Measurements from ENCODE around the gene GPA33.

GPA33 gene

GRCh38 chr1:167090314-167090942 is at the start of gene GPA33:
Gene GPA33, minus strand, starts transcription at chr1:167090377. Its CDS starts 90 bp downstream, at chr1:167090287.
- TF ChIP-seq TCF4 (CRISPR knock-in tag; IDR thresholded peaks at IDR 0.05; ENCODE audit: borderline replicate concordance) (no peak), CREB5 (CRISPR knock-in tag; IDR thresholded peaks at IDR 0.05; ENCODE audit: low read depth) (no peak), ZFP3 (CRISPR knock-in tag; IDR thresholded peaks at IDR 0.05) (no peak), ARNTL (CRISPR knock-in tag; IDR thresholded peaks at IDR 0.05; ENCODE audit: borderline replicate concordance, low read depth) (no peak), ZFP30 (CRISPR knock-in tag; IDR thresholded peaks at IDR 0.05) (no peak), ZC3H10 (CRISPR knock-in tag; IDR thresholded peaks at IDR 0.05) (no peak), GLIS3 (CRISPR knock-in tag; IDR thresholded peaks at IDR 0.05) (no peak), CSRNP3 (CRISPR knock-in tag; IDR thresholded peaks at IDR 0.05) (no peak), ESRRG (CRISPR knock-in tag; IDR thresholded peaks at IDR 0.05) (no peak), RARB (CRISPR knock-in tag; IDR thresholded peaks at IDR 0.05) (no peak), TSHZ2 (CRISPR knock-in tag; IDR thresholded peaks at IDR 0.05) (no peak), POU6F1 (CRISPR knock-in tag; IDR thresholded peaks at IDR 0.05; ENCODE audit: borderline replicate concordance, low read depth) (no peak), ZNF8 (CRISPR knock-in tag; IDR thresholded peaks at IDR 0.05) (no peak), PPARA (CRISPR knock-in tag; IDR thresholded peaks at IDR 0.05; ENCODE audit: borderline replicate concordance) (no peak), BACH2 (CRISPR knock-in tag; IDR thresholded peaks at IDR 0.05; ENCODE audit: borderline replicate concordance) (no peak), ISL1 (CRISPR knock-in tag; IDR thresholded peaks at IDR 0.05) (no peak), TOX (CRISPR knock-in tag; IDR thresholded peaks at IDR 0.05; ENCODE audit: borderline replicate concordance) (no peak)
- no peak for ATAC-seq

- ATAC-seq = no peak
- TF ChIP-seq CSRNP3 (CRISPR knock-in tag; IDR thresholded peaks at IDR 0.05) = no peak
- no peak for TF ChIP-seq ZNF565 (CRISPR knock-in tag; conservative IDR thresholded peaks at IDR 0.05; ENCODE audit: low read depth)
- TF ChIP-seq PATZ1 (CRISPR knock-in tag; IDR thresholded peaks at IDR 0.05; ENCODE audit: borderline replicate concordance) = no peak
- TF ChIP-seq CREB5 (CRISPR knock-in tag; IDR thresholded peaks at IDR 0.05; ENCODE audit: low read depth) = no peak
- TF ChIP-seq GLIS3 (CRISPR knock-in tag; IDR thresholded peaks at IDR 0.05) = no peak
- TF ChIP-seq ZC3H10 (CRISPR knock-in tag; IDR thresholded peaks at IDR 0.05) = no peak
- no peak for TF ChIP-seq POU6F1 (CRISPR knock-in tag; IDR thresholded peaks at IDR 0.05; ENCODE audit: borderline replicate concordance, low read depth)
- no peak for TF ChIP-seq ISL1 (CRISPR knock-in tag; IDR thresholded peaks at IDR 0.05)
- TF ChIP-seq PPARA (CRISPR knock-in tag; IDR thresholded peaks at IDR 0.05; ENCODE audit: borderline replicate concordance) = no peak
These were observed 48.5 kb upstream of the GPA33 start for GRCh38 chr1:167138703-167139102.
